ENCODE data around the gene PHACTR1. TPM values are rescaled to one million over a fixed set of nuclear protein-coding genes. Genes with fewer than 3 reads are reported as not detected.
"Not testable (repeated sequence)": the region's sequence is repeated elsewhere in the genome, so short reads cannot be mapped to it uniquely, and the experiment has no call there.

Gene PHACTR1
- total and polyA plus RNA-seq, 2 donors (not counting 1 experiment from before 2014, with no cell fraction given): 0.60 to 1.2 TPM

- no peak overlapping the region for H3K4me3 ChIP-seq (replicated peaks in 1 of 4; ENCODE audit: control extremely low read depth in 1 of 4, insufficient read depth in 1 of 4, low read depth in 3 of 4, low read length in 4 of 4)
Observed at GRCh38 chr6:13157293-13157692, 440.7 kb downstream of the PHACTR1 start.

GRCh38 chr6:13159300-13159699 lies 442.7 kb downstream of the PHACTR1 start:
- H3K27ac ChIP-seq (ENCODE audit: insufficient read depth, low read length): no peak overlapping the region
- H4K20me1 ChIP-seq (ENCODE audit: control insufficient read depth, extremely low read depth, insufficient read depth, low read length): no peaks in the 10 kb centered on the region
- H3K27me3 ChIP-seq (ENCODE audit: control insufficient read depth, insufficient read depth, low read length): no peaks in the 10 kb centered on the region
- no peak overlapping the region for H2AFZ ChIP-seq (ENCODE audit: low read length)
- H3K4me1 ChIP-seq (ENCODE audit: control insufficient read depth, extremely low read depth, insufficient read depth, low read length): no peaks in the 10 kb centered on the region
- no peaks in the 10 kb centered on the region for H3K36me3 ChIP-seq (ENCODE audit: control insufficient read depth, insufficient read depth, low read length)
- H3K4me2 ChIP-seq (ENCODE audit: extremely low read depth, insufficient read depth, low read length): no peak overlapping the region
- no peak for TF ChIP-seq EZH2 (IDR thresholded peaks at IDR 0.05; ENCODE audit: low read length, missing control alignments)
- no peak for TF ChIP-seq CTCF (conservative IDR thresholded peaks at IDR 0.05 in 1 of 2, IDR thresholded peaks at IDR 0.05 in 1 of 2; ENCODE audit: low read depth in 1 of 2, low read length in 2 of 2)
- no peak for DNase-seq (ENCODE audit: low read depth in 2 of 2)
- no peaks in the 10 kb centered on the region for H3K9me3 ChIP-seq (ENCODE audit: control insufficient read depth, insufficient read depth, low read depth, low read length)
- no peak overlapping the region for H3K4me3 ChIP-seq (replicated peaks in 1 of 4; ENCODE audit: control extremely low read depth in 1 of 4, insufficient read depth in 1 of 4, low read depth in 3 of 4, low read length in 4 of 4)
- H3K79me2 ChIP-seq (ENCODE audit: control insufficient read depth, insufficient read depth, low read length): no peaks in the 10 kb centered on the region
- H3K9ac ChIP-seq (ENCODE audit: insufficient read depth, low read length): no peak overlapping the region

More at GRCh38 chr6:13157293-13157692, 440.7 kb downstream of the PHACTR1 start:
- Histone ChIP-seq H3K4me1 (ENCODE audit: control insufficient read depth, extremely low read depth, insufficient read depth, low read length) (no peaks in the 10 kb centered on the region), H3K27me3 (ENCODE audit: control insufficient read depth, insufficient read depth, low read length) (no peaks in the 10 kb centered on the region), H4K20me1 (ENCODE audit: control insufficient read depth, extremely low read depth, insufficient read depth, low read length) (no peaks in the 10 kb centered on the region), H3K9ac (ENCODE audit: insufficient read depth, low read length) (no peak overlapping the region), H3K9me3 (ENCODE audit: control insufficient read depth, insufficient read depth, low read depth, low read length) (no peaks in the 10 kb centered on the region), H3K4me2 (ENCODE audit: extremely low read depth, insufficient read depth, low read length) (no peak overlapping the region), H2AFZ (ENCODE audit: low read length) (no peak overlapping the region), H3K27ac (ENCODE audit: insufficient read depth, low read length) (no peak overlapping the region), H3K36me3 (ENCODE audit: control insufficient read depth, insufficient read depth, low read length) (no peaks in the 10 kb centered on the region), H3K79me2 (ENCODE audit: control insufficient read depth, insufficient read depth, low read length) (no peaks in the 10 kb centered on the region)
- no peak for DNase-seq (ENCODE audit: low read depth in 2 of 2)
- TF ChIP-seq CTCF (conservative IDR thresholded peaks at IDR 0.05 in 1 of 2, IDR thresholded peaks at IDR 0.05 in 1 of 2; ENCODE audit: low read depth in 1 of 2, low read length in 2 of 2) (no peak), EZH2 (IDR thresholded peaks at IDR 0.05; ENCODE audit: low read length, missing control alignments) (no peak)

GRCh38 chr6:13159822-13160221 lies 443.3 kb downstream of the PHACTR1 start:
- H3K9me3 ChIP-seq (ENCODE audit: control insufficient read depth, insufficient read depth, low read depth, low read length); H4K20me1 ChIP-seq (ENCODE audit: control insufficient read depth, extremely low read depth, insufficient read depth, low read length); H3K27me3 ChIP-seq (ENCODE audit: control insufficient read depth, insufficient read depth, low read length); H3K27ac ChIP-seq (ENCODE audit: insufficient read depth, low read length); H3K4me3 ChIP-seq (replicated peaks in 1 of 4; ENCODE audit: control extremely low read depth in 1 of 4, insufficient read depth in 1 of 4, low read depth in 3 of 4, low read length in 4 of 4); H3K4me2 ChIP-seq (ENCODE audit: extremely low read depth, insufficient read depth, low read length); H3K36me3 ChIP-seq (ENCODE audit: control insufficient read depth, insufficient read depth, low read length); H3K9ac ChIP-seq (ENCODE audit: insufficient read depth, low read length); H3K4me1 ChIP-seq (ENCODE audit: control insufficient read depth, extremely low read depth, insufficient read depth, low read length); H3K79me2 ChIP-seq (ENCODE audit: control insufficient read depth, insufficient read depth, low read length); DNase-seq (ENCODE audit: low read depth in 2 of 2); H2AFZ ChIP-seq (ENCODE audit: low read length): not testable (repeated sequence)

Measured in fibroblast of lung (primary cell).